ENCODE results near the gene RPS6KA6.

RPS6KA6 gene

GRCh38 chrX:84064164-84064563 is 123.8 kb downstream of the RPS6KA6 start (continued):
- TF ChIP-seq PATZ1 (CRISPR knock-in tag; IDR thresholded peaks at IDR 0.05; ENCODE audit: borderline replicate concordance) = no peak

GRCh38 chrX:84047339-84047738 is 140.7 kb downstream of the RPS6KA6 start:
- ATAC-seq = no peak
- no peak for TF ChIP-seq ISL1 (CRISPR knock-in tag; IDR thresholded peaks at IDR 0.05)
- no peak for TF ChIP-seq POU6F1 (CRISPR knock-in tag; IDR thresholded peaks at IDR 0.05; ENCODE audit: borderline replicate concordance, low read depth)
- TF ChIP-seq TOX (CRISPR knock-in tag; IDR thresholded peaks at IDR 0.05; ENCODE audit: borderline replicate concordance) = no peak

- peak; percentile 92 for ATAC-seq
- TF ChIP-seq BACH2 (CRISPR knock-in tag; IDR thresholded peaks at IDR 0.05; ENCODE audit: borderline replicate concordance) (no peak), POU6F1 (CRISPR knock-in tag; IDR thresholded peaks at IDR 0.05; ENCODE audit: borderline replicate concordance, low read depth) (no peak), TCF4 (CRISPR knock-in tag; IDR thresholded peaks at IDR 0.05; ENCODE audit: borderline replicate concordance) (no peak), ZNF8 (CRISPR knock-in tag; IDR thresholded peaks at IDR 0.05) (no peak), PPARA (CRISPR knock-in tag; IDR thresholded peaks at IDR 0.05; ENCODE audit: borderline replicate concordance) (no peak), CREB5 (CRISPR knock-in tag; IDR thresholded peaks at IDR 0.05; ENCODE audit: low read depth) (no peak), ZNF70 (CRISPR knock-in tag; IDR thresholded peaks at IDR 0.05) (no peak), ZFP3 (CRISPR knock-in tag; IDR thresholded peaks at IDR 0.05) (no peak), TSHZ2 (CRISPR knock-in tag; IDR thresholded peaks at IDR 0.05) (no peak), TOX (CRISPR knock-in tag; IDR thresholded peaks at IDR 0.05; ENCODE audit: borderline replicate concordance) (no peak), ISL1 (CRISPR knock-in tag; IDR thresholded peaks at IDR 0.05) (no peak), ZC3H10 (CRISPR knock-in tag; IDR thresholded peaks at IDR 0.05) (no peak), ESRRG (CRISPR knock-in tag; IDR thresholded peaks at IDR 0.05) (no peak), SNAI2 (CRISPR knock-in tag; IDR thresholded peaks at IDR 0.05) (no peak), ZFP30 (CRISPR knock-in tag; IDR thresholded peaks at IDR 0.05) (no peak), RARB (CRISPR knock-in tag; IDR thresholded peaks at IDR 0.05) (no peak), OSR1 (CRISPR knock-in tag; IDR thresholded peaks at IDR 0.05) (no peak), CSRNP3 (CRISPR knock-in tag; IDR thresholded peaks at IDR 0.05) (no peak), PATZ1 (CRISPR knock-in tag; IDR thresholded peaks at IDR 0.05; ENCODE audit: borderline replicate concordance) (no peak)
Observed at GRCh38 chrX:84046403-84046984, 141.5 kb downstream of the RPS6KA6 start.
